Subcutaneous abdominal adipose tissue (tissue), 5 donors: ENCODE data around the gene GUK1.

Experiments
- H3K27ac ChIP-seq: one replicate; pipeline ENCODE4 v1.7.0; 2013; ENCODE audit warnings: low read depth, mild to moderate bottlenecking, inconsistent platforms, low read length, moderate library complexity
- H3K27me3 ChIP-seq, 5 donors: one replicate each; pipeline ENCODE4 v1.7.0; 2013; ENCODE audit warnings: low read length in 5 of 5, inconsistent platforms in 1 of 5; ENCODE audit not compliant: control insufficient read depth in 5 of 5, insufficient read depth in 4 of 5
- H3K36me3 ChIP-seq, 5 donors: one replicate each; pipeline ENCODE4 v1.7.0; 2013; ENCODE audit warnings: low read length in 5 of 5; ENCODE audit not compliant: control insufficient read depth in 5 of 5, insufficient read depth in 5 of 5
- H3K4me1 ChIP-seq, 5 donors: one replicate each; pipeline ENCODE4 v1.7.0; 2013; ENCODE audit warnings: low read length in 5 of 5, mild to moderate bottlenecking in 3 of 5, moderate library complexity in 1 of 5; ENCODE audit not compliant: control insufficient read depth in 5 of 5, insufficient read depth in 5 of 5
- H3K4me3 ChIP-seq, 5 donors: one replicate each; pipeline ENCODE4 v1.7.0; 2013; ENCODE audit warnings: low read length in 5 of 5, low read depth in 1 of 5
- H3K9ac ChIP-seq, 5 donors: one replicate each; pipeline ENCODE4 v1.7.0; 2013; ENCODE audit warnings: low read length in 5 of 5, mild to moderate bottlenecking in 4 of 5, moderate library complexity in 3 of 5
- H3K9me3 ChIP-seq, 5 donors: one replicate each; pipeline ENCODE4 v1.7.0; 2013; ENCODE audit warnings: low read length in 5 of 5; ENCODE audit not compliant: control insufficient read depth in 5 of 5
- donor health status: healthy.
- donor health status: healthy.
- donor health status: healthy.
- donor health status: healthy.
- donor health status: healthy.

GUK1 gene

GRCh38 chr1:228139931-228140723 lies at the start of gene GUK1:
Gene GUK1, plus strand, starts transcription at chr1:228140279. Its CDS starts 24 bp downstream, at chr1:228140303.
- Histone ChIP-seq H3K36me3 (peaks cover 0 to 12% (median 3%) of the 10 kb centered on the region in 5 donors), H3K9me3 (no peaks in the 10 kb centered on the region), H3K27me3 (no peaks in the 10 kb centered on the region), H3K4me1 (peaks cover 12 to 51% (median 48%) of the 10 kb centered on the region in 5 donors), H3K4me3 (peak within 1 kb of the TSS; percentile 84 to 92 (median 91)), H3K27ac (peak within 1 kb of the TSS; percentile 92), H3K9ac (peak within 1 kb of the TSS; percentile 77 to 92 (median 89))

- H3K27me3 ChIP-seq = no peaks in the 10 kb centered on the region
- peaks cover 3 to 12% (median 8%) of the 10 kb centered on the region in 5 donors for H3K9me3 ChIP-seq
- H3K27ac ChIP-seq = no peak overlapping the region
- peak overlapping the region in 2 of 5 donors; percentile 4 to 27 for H3K4me3 ChIP-seq
- H3K4me1 ChIP-seq = peaks cover 25 to 83% (median 80%) of the 10 kb centered on the region in 5 donors
- peaks cover 0 to 20% (median 14%) of the 10 kb centered on the region in 5 donors for H3K36me3 ChIP-seq
- peak overlapping the region in 1 of 5 donors; percentile 3 for H3K9ac ChIP-seq
Observed at GRCh38 chr1:228090613-228091081, 49.4 kb upstream of the GUK1 start.

- H3K27ac ChIP-seq = no peak overlapping the region
- H3K27me3 ChIP-seq = no peaks in the 10 kb centered on the region
- peaks cover 3 to 12% (median 8%) of the 10 kb centered on the region in 5 donors for H3K9me3 ChIP-seq
- H3K4me1 ChIP-seq = peaks cover 23 to 81% (median 78%) of the 10 kb centered on the region in 5 donors
- H3K9ac ChIP-seq = no peak overlapping the region
- H3K4me3 ChIP-seq = peak overlapping the region in 1 of 5 donors; percentile 27
- peaks cover 0 to 20% (median 15%) of the 10 kb centered on the region in 5 donors for H3K36me3 ChIP-seq
Observed at GRCh38 chr1:228091084-228091483, 49.0 kb upstream of the GUK1 start.

- Histone ChIP-seq H3K9ac (peak overlapping the region in 2 of 5 donors; percentile 3 to 26), H3K27me3 (no peaks in the 10 kb centered on the region), H3K9me3 (peaks cover 3 to 12% (median 8%) of the 10 kb centered on the region in 5 donors), H3K36me3 (peaks cover 0 to 31% (median 27%) of the 10 kb centered on the region in 5 donors), H3K4me3 (no peak overlapping the region), H3K27ac (peak overlapping the region; percentile 30), H3K4me1 (peaks cover 23 to 75% (median 71%) of the 10 kb centered on the region in 5 donors)
Observed at GRCh38 chr1:228092342-228093049, 47.6 kb upstream of the GUK1 start.

GRCh38 chr1:228093050-228093906 lies 46.8 kb upstream of the GUK1 start:
- Histone ChIP-seq H3K27me3 (no peaks in the 10 kb centered on the region), H3K27ac (no peak overlapping the region), H3K36me3 (peaks cover 0 to 39% (median 35%) of the 10 kb centered on the region in 5 donors), H3K9me3 (peaks cover 3 to 12% (median 8%) of the 10 kb centered on the region in 5 donors), H3K4me3 (no peak overlapping the region), H3K9ac (no peak overlapping the region), H3K4me1 (peaks cover 23 to 67% (median 63%) of the 10 kb centered on the region in 5 donors)

- no peak overlapping the region for H3K4me3 ChIP-seq
- no peaks in the 10 kb centered on the region for H3K27me3 ChIP-seq
- H3K36me3 ChIP-seq = peaks cover 0 to 45% (median 42%) of the 10 kb centered on the region in 5 donors
- H3K4me1 ChIP-seq = peaks cover 17 to 54% (median 51%) of the 10 kb centered on the region in 5 donors
- H3K9ac ChIP-seq = no peak overlapping the region
- H3K27ac ChIP-seq = no peak overlapping the region
- peaks cover 3 to 12% (median 8%) of the 10 kb centered on the region in 5 donors for H3K9me3 ChIP-seq
Observed at GRCh38 chr1:228094432-228095016, 45.6 kb upstream of the GUK1 start.

GRCh38 chr1:228095161-228095560 lies 44.9 kb upstream of the GUK1 start:
- H3K4me3 ChIP-seq = no peak overlapping the region
- peaks cover 12 to 48% (median 45%) of the 10 kb centered on the region in 5 donors for H3K4me1 ChIP-seq
- peaks cover 0 to 51% (median 48%) of the 10 kb centered on the region in 5 donors for H3K36me3 ChIP-seq
- no peak overlapping the region for H3K9ac ChIP-seq
- H3K27ac ChIP-seq = no peak overlapping the region
- peaks cover 3 to 12% (median 8%) of the 10 kb centered on the region in 5 donors for H3K9me3 ChIP-seq
- H3K27me3 ChIP-seq = no peaks in the 10 kb centered on the region

GRCh38 chr1:228095938-228096337 lies 44.1 kb upstream of the GUK1 start:
- H3K4me1 ChIP-seq = peaks cover 5 to 40% (median 37%) of the 10 kb centered on the region in 5 donors
- H3K9ac ChIP-seq = no peak overlapping the region
- no peak overlapping the region for H3K4me3 ChIP-seq
- peaks cover 0 to 58% (median 53%) of the 10 kb centered on the region in 5 donors for H3K36me3 ChIP-seq
- H3K9me3 ChIP-seq = peaks cover 3 to 12% (median 8%) of the 10 kb centered on the region in 5 donors
- H3K27ac ChIP-seq = no peak overlapping the region
- H3K27me3 ChIP-seq = no peaks in the 10 kb centered on the region
